Melanocyte of skin (primary cell): ENCODE results near the gene DLX1. TPM values are rescaled to one million over a fixed set of nuclear protein-coding genes. Genes with fewer than 3 reads are reported as not detected.

Experiments used
- total RNA-seq, 2 donors: library from RNA; depleted of rRNA; stranded (reverse); fragments of >200 nt; gene quantifications; 2 replicates each; pipeline ENCODE4 v1.2.3, GENCODE V29; 2012

Gene DLX1
- total RNA-seq, result 1 to 10 TPM in 1 of 2 donors, under 1 TPM in 1; 1.00 to 1.4 TPM

GRCh38 chr2:172085460-172086159 lies at the start of gene DLX1:
Gene DLX1 (plus strand): TSS chr2:172085507. CDS start chr2:172085678, 171 bp downstream.

GRCh38 chr2:172102391-172103359 lies 17.4 kb downstream of the DLX1 start, which contains the start of gene DLX2:
Gene DLX2 (minus strand): TSS chr2:172102900. CDS start chr2:172102538, 362 bp downstream.

Other genes starting within 250 kb of the DLX1 start
- 10 to 100 TPM; 18.3 to 26.8 TPM for gene SLC25A12, start 191.3 kb upstream of the DLX1 start, total RNA-seq
- 10 to 100 TPM; 51.6 to 74.9 TPM for gene HAT1, start 163.0 kb upstream of the DLX1 start, total RNA-seq
- 10 to 100 TPM in 1 of 2 donors, 1 to 10 TPM in 1; 10.0 to 13.8 TPM for gene METAP1D, start 85.6 kb upstream of the DLX1 start, total RNA-seq
- under 1 TPM; under 0.01 to 0.33 TPM for gene DLX2, start 17.4 kb downstream of the DLX1 start, total RNA-seq